Stimulated activated CD8-positive, alpha-beta memory T cell treated with anti-CD3 and anti-CD28 coated beads, Interleukin-12 subunit alpha, Interleukin-12 subunit beta, amount 100 ng/mL, for 1 hour (primary cell): Measurements from ENCODE around the gene USP12.
"Not testable (repeated sequence)": the region's sequence is repeated elsewhere in the genome, so short reads cannot be mapped to it uniquely, and the experiment has no call there.

Experiments used
- DNase-seq: peaks from one replicate; pipeline ENCODE4 v3.0.0-alpha.2; 2020; ENCODE audit warnings: low read depth

USP12 gene

DNA sequence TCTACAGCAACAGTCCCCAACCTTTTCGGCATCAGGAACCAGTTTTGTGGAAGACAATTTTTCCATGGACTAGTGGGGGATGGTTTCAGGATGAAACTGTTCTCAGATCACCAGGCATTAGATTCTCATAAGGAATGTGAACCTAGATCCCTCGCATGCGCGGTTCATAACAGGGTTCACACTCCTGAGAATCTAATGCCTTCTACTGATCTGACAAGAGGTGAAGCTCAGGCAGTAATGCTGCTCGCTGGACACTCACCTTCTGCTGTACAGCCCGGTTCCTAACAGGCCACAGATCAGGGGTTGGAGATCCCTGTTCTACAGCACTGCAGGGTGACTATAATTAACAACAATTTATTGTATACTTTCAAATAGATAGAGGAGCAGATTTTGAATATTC, 21.9 kb downstream of the USP12 start:
- no peak for DNase-seq

GRCh38 chr13:27148900-27149299, 22.7 kb downstream of the USP12 start:
- DNase-seq = no peak

- DNase-seq = no peak
Observed at GRCh38 chr13:27147530-27148170, 24.0 kb downstream of the USP12 start.

DNA sequence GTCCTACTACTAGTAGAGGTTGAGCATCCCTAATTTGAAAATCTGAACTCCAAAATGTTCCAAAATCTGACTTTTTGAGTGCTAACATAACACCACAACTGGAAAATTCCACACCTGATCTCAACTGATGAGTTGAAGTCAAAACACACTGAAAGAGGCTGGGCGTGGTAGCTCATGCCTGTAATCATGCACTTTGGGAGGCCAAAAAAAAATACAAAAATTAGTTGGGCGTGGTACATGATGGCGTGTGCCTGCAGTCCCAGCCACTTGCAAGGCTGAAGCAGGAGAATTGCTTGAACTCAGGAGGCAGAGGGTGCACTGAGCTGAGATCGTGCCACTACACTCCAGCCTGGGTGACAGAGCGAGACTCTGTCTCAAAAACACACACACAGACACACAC, 29.9 kb downstream of the USP12 start:
- no peak for DNase-seq

GRCh38 chr13:27141159-27141558, 30.5 kb downstream of the USP12 start:
- DNase-seq = not testable (repeated sequence)

DNA sequence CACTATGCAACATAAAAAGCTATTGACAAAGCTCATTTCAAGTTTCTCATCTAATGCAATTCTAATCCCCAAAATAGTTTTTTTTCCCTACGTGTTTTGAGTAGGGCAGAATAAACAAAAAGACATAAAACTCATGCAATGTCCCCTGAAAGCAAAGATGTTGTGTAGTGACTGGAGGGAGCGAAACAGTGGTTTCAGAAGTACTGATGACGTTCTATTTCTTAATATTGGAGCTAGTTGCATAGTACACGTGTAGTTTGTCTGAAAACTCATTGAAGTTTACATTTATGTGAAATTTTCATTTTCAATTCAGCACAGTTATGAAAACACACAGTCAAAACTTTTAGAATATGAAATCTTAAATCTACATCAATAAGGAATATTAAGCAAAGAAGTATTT, 31.6 kb downstream of the USP12 start:
- no peak for DNase-seq

DNA sequence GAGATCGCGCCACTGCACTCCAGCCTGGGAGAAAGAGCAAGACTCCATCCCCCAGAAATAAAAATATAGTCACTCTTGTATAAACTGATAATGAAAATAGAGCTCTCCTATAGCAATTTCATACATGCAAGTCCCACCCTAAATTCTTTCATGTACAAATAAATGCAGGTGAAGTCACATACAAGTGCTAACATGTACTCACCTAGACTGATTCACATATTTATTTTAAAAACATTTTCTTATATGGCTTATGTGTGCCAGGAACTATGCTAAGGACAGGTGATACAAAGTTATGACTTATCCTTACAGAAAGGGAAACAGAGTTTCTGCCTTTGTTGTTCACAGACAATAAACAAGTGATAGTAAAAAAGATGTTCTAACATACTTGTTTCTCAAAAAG, 32.0 kb downstream of the USP12 start:
- no peak for DNase-seq

- DNase-seq = no peak
Observed at GRCh38 chr13:27138457-27139093, 33.0 kb downstream of the USP12 start.

- DNase-seq = no peak
Observed at GRCh38 chr13:27137759-27138158, 33.9 kb downstream of the USP12 start.

GRCh38 chr13:27135023-27135422, 36.6 kb downstream of the USP12 start:
- no peak for DNase-seq

- no peak for DNase-seq
Observed at GRCh38 chr13:27133889-27134288, 37.7 kb downstream of the USP12 start.

GRCh38 chr13:27132538-27132937, 39.1 kb downstream of the USP12 start:
- DNase-seq = no peak

- no peak for DNase-seq
Observed at GRCh38 chr13:27131906-27132305, 39.7 kb downstream of the USP12 start.

DNA sequence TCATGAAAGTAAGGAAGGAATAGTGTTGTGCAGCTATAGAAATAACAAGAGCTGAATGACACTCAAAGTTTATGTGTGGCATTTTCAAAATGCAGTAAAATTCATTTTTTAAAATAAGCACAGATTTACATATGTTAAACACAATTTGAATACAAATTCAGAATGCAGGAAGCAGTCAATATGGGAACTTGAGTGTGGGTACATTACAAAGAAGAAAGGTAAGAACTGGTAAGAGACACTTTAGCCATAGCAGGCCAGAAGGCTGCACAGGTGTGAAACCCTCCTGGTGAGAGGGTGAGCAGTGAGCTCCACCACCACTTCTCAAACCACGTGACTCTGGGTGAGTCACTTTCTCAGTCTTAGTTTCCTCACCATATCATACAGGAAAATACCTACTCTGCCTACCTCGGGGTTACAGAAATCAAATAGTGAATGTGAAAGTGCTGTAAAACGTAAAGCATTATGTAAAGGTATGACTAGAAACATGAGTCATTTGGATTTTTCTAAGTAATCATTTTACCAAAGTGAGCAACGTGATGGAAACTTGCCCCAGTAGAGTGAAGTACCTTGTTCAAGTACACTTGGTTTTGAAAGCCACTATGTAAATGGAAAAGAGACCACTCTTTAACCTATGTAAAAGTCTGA, 40.5 kb downstream of the USP12 start:
- DNase-seq = peak; percentile 49

DNA sequence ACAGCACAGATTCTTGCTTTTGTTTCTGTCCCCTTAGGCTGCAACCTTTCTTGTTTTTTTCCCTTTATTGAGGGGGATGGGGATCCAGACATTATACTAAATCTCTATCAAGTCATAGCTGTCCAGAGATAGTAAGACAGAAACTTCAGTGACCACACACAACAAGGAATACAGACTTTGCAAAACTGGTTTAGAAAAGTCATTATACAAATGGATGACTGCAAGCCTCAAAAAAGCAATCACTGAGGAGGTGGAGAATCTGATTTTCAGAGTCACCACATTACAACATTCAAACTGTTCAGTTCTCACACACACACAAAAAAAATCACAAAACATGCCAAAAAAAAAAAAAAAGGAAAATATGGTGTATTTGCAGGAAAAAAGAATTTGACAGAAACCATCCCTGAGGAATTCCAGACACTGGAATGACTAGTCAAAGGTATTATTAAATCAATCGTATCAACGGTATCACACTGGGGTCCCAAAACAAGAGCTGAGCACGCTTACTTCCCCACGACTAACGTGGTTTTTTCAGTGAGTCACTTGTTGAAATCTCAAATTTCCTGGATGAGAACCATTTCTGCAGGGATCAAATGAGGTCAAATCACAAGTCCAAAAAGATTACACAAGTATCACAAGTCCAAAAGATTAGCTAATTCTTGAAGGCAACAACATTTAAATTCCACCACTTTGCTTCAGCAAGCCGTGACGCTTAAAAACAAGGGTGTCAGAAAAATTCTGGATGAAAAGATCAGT, 41.2 kb downstream of the USP12 start:
- DNase-seq = no peak

DNA sequence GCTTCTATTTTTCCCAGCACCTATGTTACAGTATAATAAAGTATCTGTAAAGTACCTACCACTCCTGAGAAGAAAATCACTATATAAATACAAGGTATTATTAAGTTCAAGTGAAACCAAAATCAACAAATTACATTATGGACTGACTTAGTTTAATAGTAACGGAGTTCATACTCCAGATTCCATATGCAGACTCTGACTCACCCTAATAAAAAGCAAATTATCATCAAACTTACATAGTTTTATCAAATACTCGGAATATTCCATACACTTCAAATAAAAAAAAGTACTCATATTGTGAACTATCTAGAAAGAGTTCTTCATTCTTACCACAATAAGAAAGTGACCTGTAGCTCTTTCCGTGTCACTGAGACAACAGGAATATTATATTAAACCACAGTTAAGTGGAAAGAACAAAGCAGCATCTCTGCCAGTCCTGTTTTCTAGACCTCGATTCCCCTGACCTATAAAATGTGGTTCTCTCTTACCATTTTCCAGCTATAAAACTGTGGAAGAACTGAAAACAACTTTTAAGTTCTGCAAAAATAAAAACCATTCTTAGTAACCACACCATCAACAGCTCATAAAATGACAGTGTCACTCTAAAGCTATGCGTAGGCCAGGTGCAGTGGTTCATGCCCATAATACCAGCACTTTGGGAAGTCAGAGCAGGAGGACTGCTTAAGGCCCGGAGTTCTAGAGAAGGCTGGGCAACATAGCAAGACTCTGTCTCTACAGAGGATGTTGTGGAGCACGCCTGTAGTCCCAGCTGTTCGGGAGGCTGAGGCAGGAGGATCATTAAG, 42.6 kb downstream of the USP12 start:
- no peak for DNase-seq

GRCh38 chr13:27126859-27127258, 44.8 kb downstream of the USP12 start:
- no peak for DNase-seq

- no peak for DNase-seq
Observed at GRCh38 chr13:27125357-27126282, 46.0 kb downstream of the USP12 start.

DNA sequence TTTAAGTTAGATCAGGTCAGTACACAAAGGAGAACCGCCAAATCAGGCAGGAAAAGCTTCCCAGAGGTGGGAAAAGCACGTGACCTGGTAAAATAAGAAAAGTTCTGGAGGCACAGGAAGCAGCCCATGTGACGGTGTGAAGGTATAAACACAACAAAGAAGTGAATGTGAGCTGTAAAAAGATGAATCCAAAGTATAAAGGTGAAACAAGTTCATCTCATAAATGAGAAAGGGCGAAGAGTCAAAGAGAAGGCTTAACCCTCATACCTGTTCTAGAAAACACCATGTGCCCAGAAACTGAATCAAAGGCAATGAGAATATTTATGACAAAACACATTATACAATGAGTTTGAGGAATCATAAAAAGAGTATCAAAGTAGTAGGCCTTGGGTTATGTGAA, 47.0 kb downstream of the USP12 start:
- DNase-seq = no peak

DNA sequence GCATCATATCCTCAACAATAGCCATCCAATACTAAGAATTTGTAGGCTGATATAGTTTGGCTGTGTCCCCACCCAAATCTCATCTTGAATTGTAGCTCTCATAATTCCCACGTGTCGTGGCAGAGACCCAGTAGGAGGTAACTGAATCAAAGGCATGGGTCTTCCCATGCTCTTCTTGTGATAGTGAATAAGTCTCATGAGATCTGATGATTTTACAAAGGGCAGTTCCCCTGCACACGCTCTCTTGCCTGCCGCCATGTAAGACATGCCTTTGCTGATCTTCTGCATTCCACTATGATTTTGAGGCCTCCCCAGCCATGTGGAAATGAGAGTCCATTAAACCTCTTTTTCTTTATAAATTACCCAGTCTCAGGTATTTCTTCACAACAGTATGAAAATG, 48.2 kb downstream of the USP12 start:
- not testable (repeated sequence) for DNase-seq

GRCh38 chr13:27122036-27122435, 49.6 kb downstream of the USP12 start:
- DNase-seq = no peak
